Natural killer cell (primary cell): Measurements from ENCODE around the gene ALDH1L1. TPM values are rescaled to one million over a fixed set of nuclear protein-coding genes. Genes with fewer than 3 reads are reported as not detected.

Source experiments
- ATAC-seq, 3 donors: fragments of 150-1000 bp in 2 of 3; fragments of 200-7000 bp in 1 of 3; cut with Tn5 transposase; 1 replicate in 1 of 3; 2 replicates in 2 of 3; pipeline ENCODE4 v1.10.0; 2021; ENCODE audit warnings: mild to moderate bottlenecking in 2 of 3, moderate library complexity in 2 of 3
- DNase-seq, 2 donors: peaks; one replicate each; pipeline versions ENCODE4 v3.0.0 to v3.0.0-alpha.2; 2013 to 2021; ENCODE audit warnings: mixed read lengths in 1 of 2
- H3K27ac ChIP-seq: one replicate; pipeline ENCODE4 v1.5.1; 2013; ENCODE audit warnings: mild to moderate bottlenecking, low read length
- H3K27me3 ChIP-seq: one replicate; pipeline ENCODE4 v1.6.1; 2013; ENCODE audit warnings: low read length; ENCODE audit not compliant: control insufficient read depth, insufficient read depth
- H3K36me3 ChIP-seq: one replicate; pipeline ENCODE4 v1.6.1; 2013; ENCODE audit warnings: low read length; ENCODE audit not compliant: control insufficient read depth, insufficient read depth
- H3K4me1 ChIP-seq: one replicate; pipeline ENCODE4 v1.6.1; 2013; ENCODE audit warnings: low read length; ENCODE audit not compliant: control insufficient read depth, insufficient read depth
- H3K4me3 ChIP-seq: one replicate; pipeline ENCODE4 v1.5.1; 2013; ENCODE audit warnings: low read length
- H3K9me3 ChIP-seq: one replicate; pipeline ENCODE4 v1.6.1; 2013; ENCODE audit warnings: low read length; ENCODE audit not compliant: control insufficient read depth, insufficient read depth
- H3K27ac Mint-ChIP-seq, 2 donors: one replicate each; pipeline ENCODE4 v1.8.0; 2022; ENCODE audit warnings: mild to moderate bottlenecking in 2 of 2, mixed read lengths in 2 of 2, moderate library complexity in 1 of 2
- H3K27me3 Mint-ChIP-seq, 2 donors: one replicate each; pipeline ENCODE4 v1.8.0; 2022; ENCODE audit warnings: low read depth in 2 of 2, mixed read lengths in 2 of 2
- H3K36me3 Mint-ChIP-seq: one replicate; pipeline ENCODE4 v1.8.0; 2022; ENCODE audit warnings: mixed read lengths
- H3K4me1 Mint-ChIP-seq, 2 donors: one replicate each; pipeline ENCODE4 v1.8.0; 2022; ENCODE audit warnings: mixed read lengths in 2 of 2
- H3K4me3 Mint-ChIP-seq: one replicate; pipeline ENCODE4 v1.8.0; 2022; ENCODE audit warnings: mild to moderate bottlenecking, moderate library complexity, mixed read lengths
- H3K9me3 Mint-ChIP-seq, 2 donors: one replicate each; pipeline ENCODE4 v1.8.0; 2022; ENCODE audit warnings: mixed read lengths in 2 of 2
- WGBS: methylation state at CpG from one replicate; pipeline ENCODE4 v1.1.7; 2013; ENCODE audit warnings: missing lambda C conversion rate; ENCODE audit not compliant: insufficient coverage; 5-methylcytosine and 5-hydroxymethylcytosine counted together
- intact Hi-C: fragments of 100-400 bp; cut with micrococcal nuclease; formaldehyde crosslinking; loops from one replicate; pipeline ENCODE4 v1.14.2; 2022
- total RNA-seq, 4 donors: library from RNA; stranded (reverse); fragments of 120-200 nt in 1 of 4; gene quantifications; one replicate each; pipeline versions ENCODE4 v1.2.3 to v1.2.4, GENCODE V29; 2013 to 2022
- TF ChIP-seq, protein P1 (sequence below): fragments of 200-600 bp; IDR thresholded peaks from one replicate; pipeline ENCODE4 v1.8.0; 2022; ENCODE audit warnings: antibody characterized with exemption

ALDH1L1 gene
- total RNA-seq, 3 donors from 2014 or later (not counting 1 experiment from before 2014, with no cell fraction given) = not detected

DNA sequence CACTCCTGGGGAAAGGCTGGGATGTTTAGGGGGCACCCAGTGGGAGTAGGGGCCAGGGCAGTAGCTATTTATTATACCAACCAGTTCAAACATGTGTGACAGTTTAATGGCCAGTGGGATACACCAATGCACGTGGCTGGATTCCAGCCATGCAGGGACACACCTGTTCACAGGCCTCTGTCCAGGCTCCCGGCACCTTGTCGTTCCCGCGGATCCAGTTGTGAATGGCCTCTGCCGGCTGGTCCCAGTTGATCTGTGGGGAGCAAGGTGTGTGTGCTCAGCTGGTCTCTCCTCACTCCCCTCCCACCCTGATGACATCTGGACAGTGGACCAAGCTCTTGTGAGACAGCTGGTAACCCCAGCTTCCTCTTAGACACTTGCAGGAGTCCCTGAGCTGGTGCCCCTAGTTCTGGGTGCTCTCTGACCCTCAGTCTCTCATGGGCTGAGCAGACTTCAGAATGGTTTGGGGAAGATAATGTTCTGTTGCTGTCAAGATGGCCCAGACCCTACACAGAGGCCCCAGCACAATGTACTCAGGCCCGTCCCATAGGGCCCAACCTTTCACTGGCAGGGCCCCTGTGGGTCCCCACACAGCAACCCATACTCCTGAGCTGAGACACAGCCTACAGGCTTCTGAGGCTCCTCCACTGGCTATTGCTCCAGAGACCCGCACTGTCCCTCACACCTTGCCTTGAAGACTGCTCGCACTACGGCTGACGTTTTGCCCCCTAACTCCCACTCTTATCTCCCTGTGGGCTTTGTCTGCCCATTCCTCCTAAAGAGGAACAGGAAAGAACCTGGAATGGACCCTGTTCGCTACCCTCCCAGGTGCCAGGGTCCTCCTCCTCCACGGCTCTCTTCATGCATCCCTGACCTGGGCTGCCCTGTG lies 25.8 kb downstream of the ALDH1L1 start:
- Mint-ChIP-seq H3K27me3 (peaks cover 0 to 7% of the 10 kb centered on the region in 2 donors), H3K4me3 (no peak overlapping the region), H3K36me3 (no peaks in the 10 kb centered on the region), H3K4me1 (no peaks in the 10 kb centered on the region), H3K27ac (no peak overlapping the region), H3K9me3 (no peaks in the 10 kb centered on the region)
- no peak overlapping the region for H3K4me3 ChIP-seq
- WGBS = 88% methylated on average over 13 of the region's 13 CpGs
- ATAC-seq (no peak), DNase-seq (no peak)
- no peaks in the 10 kb centered on the region for H3K36me3 ChIP-seq
- TF ChIP-seq, protein P1, sequence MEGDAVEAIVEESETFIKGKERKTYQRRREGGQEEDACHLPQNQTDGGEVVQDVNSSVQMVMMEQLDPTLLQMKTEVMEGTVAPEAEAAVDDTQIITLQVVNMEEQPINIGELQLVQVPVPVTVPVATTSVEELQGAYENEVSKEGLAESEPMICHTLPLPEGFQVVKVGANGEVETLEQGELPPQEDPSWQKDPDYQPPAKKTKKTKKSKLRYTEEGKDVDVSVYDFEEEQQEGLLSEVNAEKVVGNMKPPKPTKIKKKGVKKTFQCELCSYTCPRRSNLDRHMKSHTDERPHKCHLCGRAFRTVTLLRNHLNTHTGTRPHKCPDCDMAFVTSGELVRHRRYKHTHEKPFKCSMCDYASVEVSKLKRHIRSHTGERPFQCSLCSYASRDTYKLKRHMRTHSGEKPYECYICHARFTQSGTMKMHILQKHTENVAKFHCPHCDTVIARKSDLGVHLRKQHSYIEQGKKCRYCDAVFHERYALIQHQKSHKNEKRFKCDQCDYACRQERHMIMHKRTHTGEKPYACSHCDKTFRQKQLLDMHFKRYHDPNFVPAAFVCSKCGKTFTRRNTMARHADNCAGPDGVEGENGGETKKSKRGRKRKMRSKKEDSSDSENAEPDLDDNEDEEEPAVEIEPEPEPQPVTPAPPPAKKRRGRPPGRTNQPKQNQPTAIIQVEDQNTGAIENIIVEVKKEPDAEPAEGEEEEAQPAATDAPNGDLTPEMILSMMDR = no peak
- intact Hi-C loops = no loop called here
- H3K9me3 ChIP-seq = no peaks in the 10 kb centered on the region
- no peaks in the 10 kb centered on the region for H3K27me3 ChIP-seq
- H3K27ac ChIP-seq = no peak overlapping the region
- H3K4me1 ChIP-seq = no peaks in the 10 kb centered on the region

- ATAC-seq = no peak
- H3K36me3 Mint-ChIP-seq = no peaks in the 10 kb centered on the region
- TF ChIP-seq, protein P1 = no peak
These were observed 26.6 kb downstream of the ALDH1L1 start for GRCh38 chr3:126153695-126154360.

GRCh38 chr3:126152901-126153694 lies 27.3 kb downstream of the ALDH1L1 start:
- H3K36me3 Mint-ChIP-seq = no peaks in the 10 kb centered on the region
- no peaks in the 10 kb centered on the region for H3K36me3 ChIP-seq
- DNase-seq (no peak), ATAC-seq (no peak)
- no peak overlapping the region for H3K4me3 ChIP-seq
- H3K27me3 ChIP-seq = no peaks in the 10 kb centered on the region
- H3K27ac Mint-ChIP-seq = no peak overlapping the region
- intact Hi-C loops = no loop called here
- H3K4me1 Mint-ChIP-seq = no peaks in the 10 kb centered on the region
- WGBS = 87% methylated on average over 13 of the region's 13 CpGs
- H3K27ac ChIP-seq = no peak overlapping the region
- TF ChIP-seq, protein P1 = no peak
- H3K9me3 ChIP-seq = no peaks in the 10 kb centered on the region
- no peaks in the 10 kb centered on the region for H3K9me3 Mint-ChIP-seq
- peaks cover 0 to 2% of the 10 kb centered on the region in 2 donors for H3K27me3 Mint-ChIP-seq
- no peak overlapping the region for H3K4me3 Mint-ChIP-seq
- H3K4me1 ChIP-seq = no peaks in the 10 kb centered on the region

More at GRCh38 chr3:126153695-126154360, 26.6 kb downstream of the ALDH1L1 start:
- Mint-ChIP-seq H3K4me1 (no peaks in the 10 kb centered on the region), H3K27ac (no peak overlapping the region), H3K27me3 (peaks cover 0 to 4% of the 10 kb centered on the region in 2 donors), H3K9me3 (no peaks in the 10 kb centered on the region), H3K4me3 (no peak overlapping the region)
- Histone ChIP-seq H3K27me3 (no peaks in the 10 kb centered on the region), H3K4me1 (no peaks in the 10 kb centered on the region), H3K9me3 (no peaks in the 10 kb centered on the region), H3K36me3 (no peaks in the 10 kb centered on the region), H3K4me3 (no peak overlapping the region), H3K27ac (no peak overlapping the region)
- no peak for DNase-seq
- intact Hi-C loops = no loop called here
- WGBS = 77% methylated on average over 8 of the region's 8 CpGs
